ENCODE measurements around the gene MRPS9. TPM values are rescaled to one million over a fixed set of nuclear protein-coding genes. Genes with fewer than 3 reads are reported as not detected.

MRPS9 gene
- total and polyA plus RNA-seq, 2 donors (not counting 3 experiments of a cell fraction or from before 2014, with no cell fraction given): 14.5 to 23.9 TPM

- Histone ChIP-seq H3K9me3 (replicated peaks; ENCODE audit: control insufficient read depth, insufficient read depth, low read length) (no peaks in the 10 kb centered on the region), H4K20me1 (replicated peaks; ENCODE audit: control insufficient read depth, extremely low read depth, insufficient read depth, low read length) (no peaks in the 10 kb centered on the region), H3K36me3 (ENCODE audit: control insufficient read depth in 2 of 2, extremely low read depth in 1 of 2, insufficient read depth in 2 of 2, low read length in 2 of 2) (no peaks in the 10 kb centered on the region), H3K27me3 (ENCODE audit: control insufficient read depth in 2 of 2, insufficient read depth in 2 of 2, low read length in 2 of 2) (no peaks in the 10 kb centered on the region), H3K4me2 (ENCODE audit: insufficient read depth, low read length) (no peak overlapping the region), H3K9me1 (replicated peaks; ENCODE audit: control insufficient read depth, extremely low read depth, insufficient read depth, low read length) (no peaks in the 10 kb centered on the region), H3K4me1 (ENCODE audit: control insufficient read depth, extremely low read depth, insufficient read depth, low read length) (peaks cover 3% of the 10 kb centered on the region), H3K4me3 (replicated peaks in 1 of 3; ENCODE audit: insufficient read depth in 1 of 3, low read depth in 1 of 3, low read length in 3 of 3) (no peak overlapping the region), H3K9ac (replicated peaks; ENCODE audit: extremely low read depth, insufficient read depth, low read length) (no peak overlapping the region), H2AFZ (ENCODE audit: low read depth, low read length) (no peak overlapping the region), H3K27ac (ENCODE audit: insufficient read depth, low read depth, low read length) (no peak overlapping the region), H3K79me2 (ENCODE audit: control insufficient read depth, insufficient read depth, low read length) (no peaks in the 10 kb centered on the region)
- no TSS peak for BruUV-seq (replicated peaks)
- dilution Hi-C loops (cut with MboI; ENCODE audit: extremely low pct_ligation_motif_present, low sequenced_read_pairs): no loop called here
- intact Hi-C loops (cut with micrococcal nuclease): no loop called here
- DNase-seq (ENCODE audit: low read depth, low spot score) (no peak), FAIRE-seq (no peak)
- CTCF ChIA-PET: no interaction called here
- no peak for TF ChIP-seq GATA2 (IDR thresholded peaks at IDR 0.05; ENCODE audit: insufficient read depth, insufficient read length, low read depth, low read length)
- no peak for TF ChIP-seq MAX (IDR thresholded peaks at IDR 0.05; ENCODE audit: insufficient read depth, insufficient read length)
- TF ChIP-seq JUN (IDR thresholded peaks at IDR 0.05; ENCODE audit: borderline replicate concordance, insufficient read depth, insufficient read length, low read depth): no peak
- no peak for TF ChIP-seq FOS (IDR thresholded peaks at IDR 0.05; ENCODE audit: borderline replicate concordance, insufficient read depth, low read length)
- no peak for TF ChIP-seq CTCF (IDR thresholded peaks at IDR 0.05; ENCODE audit: extremely low read depth in 1 of 2, insufficient read depth in 1 of 2, low read depth in 1 of 2, low read length in 2 of 2)
- no peak for TF ChIP-seq POLR2AphosphoS5 (IDR thresholded peaks at IDR 0.05; ENCODE audit: insufficient read depth, low read depth, low read length)
- POLR2A ChIA-PET: no interaction called here
Observed at GRCh38 chr2:105085525-105085924, 47.7 kb downstream of the MRPS9 start.

Measured in endothelial cell of umbilical vein (primary cell).